Cortex of kidney (tissue), 1 donor: ENCODE measurements around the gene NPHP4.

ENCODE experiments used
- DNase-seq: peaks from one replicate; lab custom pipeline; 2025; lab: John Stamatoyannopoulos, UW

The NPHP4 gene

GRCh38 chr1:5989731-5990271, 2.4 kb downstream of the NPHP4 start:
- no peak for DNase-seq

GRCh38 chr1:5989286-5989605, 3.0 kb downstream of the NPHP4 start:
- no peak for DNase-seq

- no peak for DNase-seq
These were observed 3.5 kb downstream of the NPHP4 start for GRCh38 chr1:5988596-5989285.

DNA sequence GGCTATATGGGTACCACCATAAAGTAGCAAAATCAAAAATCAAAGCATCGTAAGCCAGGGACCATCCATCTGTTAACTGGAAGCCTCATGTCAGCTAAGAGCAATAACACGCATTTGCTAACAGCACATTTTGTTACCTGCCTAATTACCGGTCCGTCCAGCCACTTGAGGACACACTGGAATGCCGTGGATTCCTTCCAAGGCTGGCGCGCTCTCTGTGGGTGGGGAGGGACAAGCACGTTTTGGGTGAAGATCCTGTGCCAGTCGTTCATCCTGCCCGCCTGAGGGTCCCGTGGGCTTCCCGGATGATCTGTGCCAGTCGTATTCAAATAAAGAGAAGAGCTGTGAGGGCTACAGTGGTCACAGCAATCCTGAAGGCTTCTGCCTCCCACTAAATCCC, 6.2 kb downstream of the NPHP4 start:
- no peak for DNase-seq

DNA sequence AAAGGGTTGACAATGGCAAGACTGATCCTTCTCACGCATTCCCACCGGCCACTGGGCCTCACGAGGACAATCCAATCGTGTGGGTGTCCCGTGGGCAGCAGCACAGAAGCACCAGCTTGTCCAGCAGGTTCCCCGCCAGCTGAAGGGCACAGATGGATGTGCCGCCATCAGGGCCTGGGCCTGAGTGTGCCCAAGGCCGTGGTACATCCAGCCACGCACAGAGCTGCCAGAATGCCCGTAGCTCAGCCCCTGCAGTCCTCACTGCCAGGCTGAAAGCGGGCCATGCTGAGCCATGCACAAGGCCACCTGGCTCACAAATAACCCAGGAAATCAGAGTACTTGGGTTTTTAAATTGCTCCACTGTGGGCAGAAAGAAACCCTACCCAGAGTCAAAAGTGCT, 7.0 kb downstream of the NPHP4 start:
- DNase-seq: no peak

GRCh38 chr1:5983361-5984103, 8.7 kb downstream of the NPHP4 start:
- DNase-seq: no peak

GRCh38 chr1:5982868-5983267, 9.4 kb downstream of the NPHP4 start:
- DNase-seq: no peak

DNA sequence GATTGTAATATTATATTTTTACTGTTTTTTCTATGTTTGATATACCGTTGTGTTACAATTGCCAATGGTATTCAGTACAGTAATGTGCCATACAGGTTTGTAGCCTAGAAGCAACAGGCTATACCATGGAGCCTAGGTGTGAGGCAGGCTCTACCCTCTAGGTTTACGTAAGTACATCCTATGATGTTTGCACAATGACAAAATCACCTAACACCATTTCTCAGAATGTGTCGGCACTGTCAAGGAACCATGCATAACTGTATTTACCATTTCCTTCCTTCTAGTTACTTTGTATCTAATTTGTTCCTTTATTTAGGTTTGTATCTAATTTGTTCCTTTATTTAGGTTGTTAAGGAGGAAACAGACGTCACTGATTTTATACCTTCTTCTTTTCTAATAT, 9.9 kb downstream of the NPHP4 start:
- DNase-seq: no peak

- DNase-seq: no peak
These were observed 11.2 kb downstream of the NPHP4 start for GRCh38 chr1:5981009-5981380.

DNA sequence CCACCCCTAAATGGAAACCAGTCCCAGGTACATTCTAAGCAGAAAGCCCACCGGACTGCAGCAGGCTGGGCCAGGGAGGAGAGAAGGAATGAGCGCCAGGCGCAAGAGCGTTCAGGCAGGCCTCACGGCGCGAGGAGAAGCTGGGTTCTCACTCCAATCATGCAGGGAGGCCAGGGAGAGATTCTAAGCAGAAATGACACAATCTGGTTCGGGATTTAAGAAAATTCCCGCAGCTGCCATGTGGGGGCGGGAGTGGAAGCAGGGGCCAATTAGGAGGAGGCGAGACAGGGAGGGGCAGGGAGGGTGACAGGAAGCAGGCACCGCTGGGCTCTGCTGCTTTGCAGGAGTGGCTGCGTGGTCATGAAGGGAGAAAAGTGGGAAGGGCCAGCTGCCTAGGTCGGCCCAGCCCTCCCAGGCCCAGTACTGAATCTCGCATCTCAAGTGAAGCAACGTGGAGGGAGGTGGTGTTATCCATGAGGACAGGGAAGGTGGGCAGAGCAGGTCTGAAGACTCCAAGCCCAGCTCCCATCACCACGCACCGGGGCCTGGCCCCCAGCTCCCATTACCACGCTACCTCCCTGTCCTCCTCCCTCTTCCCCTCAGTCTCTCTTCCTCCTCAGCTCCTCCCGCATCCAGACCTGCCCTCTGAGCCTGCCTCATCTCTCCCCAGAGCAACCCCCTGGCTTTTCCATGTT, 11.8 kb downstream of the NPHP4 start:
- DNase-seq: no peak

DNA sequence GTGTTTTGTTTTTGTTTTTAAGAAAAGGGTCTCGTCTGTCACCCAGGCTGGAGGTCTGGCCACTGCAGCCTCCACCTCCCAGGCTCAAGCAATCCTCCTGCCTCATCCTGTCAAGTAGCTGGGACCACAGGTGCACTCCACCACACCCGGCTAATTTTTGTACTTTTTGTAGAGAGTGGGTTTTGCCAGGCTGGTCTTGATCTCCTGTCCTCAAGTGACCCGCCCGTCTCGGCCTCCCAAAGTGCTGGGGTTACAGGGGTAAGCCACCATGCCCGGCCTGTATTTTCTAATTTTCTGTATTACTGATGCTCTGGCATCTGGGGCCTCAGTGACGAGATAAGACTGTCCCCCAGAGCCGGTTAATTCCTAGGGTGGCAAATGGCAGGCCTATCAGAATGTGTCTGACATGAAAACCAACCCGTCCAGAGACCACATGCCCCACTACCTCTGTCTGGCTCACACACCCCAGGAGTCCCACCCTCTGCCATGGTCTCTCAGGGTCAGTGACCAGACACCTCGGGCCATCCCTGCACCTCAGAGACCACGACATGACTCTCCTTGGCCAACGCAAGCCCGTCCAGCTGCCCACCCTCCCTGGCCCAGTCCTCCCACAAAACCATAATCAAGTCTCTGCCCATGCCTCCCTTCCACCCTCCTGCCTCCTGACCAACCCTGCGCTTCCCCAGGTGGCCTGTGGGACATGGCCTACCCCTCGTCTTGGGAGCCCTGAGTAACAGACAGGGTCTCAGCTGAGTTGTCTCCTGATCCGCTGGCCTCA, 12.5 kb downstream of the NPHP4 start:
- no peak for DNase-seq

DNA sequence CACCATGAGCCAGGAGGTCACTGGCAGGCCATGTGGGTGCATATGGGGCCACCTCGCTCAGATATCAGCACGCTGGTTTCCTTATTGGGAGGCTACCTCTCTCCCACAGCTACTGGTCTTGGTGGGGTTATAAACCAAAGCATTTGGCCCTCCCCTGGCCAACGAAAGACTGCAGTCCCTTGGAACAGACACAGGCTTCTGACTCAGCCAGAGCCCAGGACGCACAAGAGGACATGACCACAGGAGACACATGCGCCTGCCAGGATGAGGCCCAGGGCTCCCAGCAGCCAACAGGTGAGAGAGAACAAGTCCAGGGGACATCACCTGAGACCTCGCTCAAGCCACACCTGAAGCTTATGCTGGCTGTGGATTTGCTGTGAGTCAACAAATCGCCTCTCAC, 13.8 kb downstream of the NPHP4 start:
- DNase-seq: no peak

GRCh38 chr1:5977494-5978444, 14.5 kb downstream of the NPHP4 start:
- DNase-seq: no peak

DNA sequence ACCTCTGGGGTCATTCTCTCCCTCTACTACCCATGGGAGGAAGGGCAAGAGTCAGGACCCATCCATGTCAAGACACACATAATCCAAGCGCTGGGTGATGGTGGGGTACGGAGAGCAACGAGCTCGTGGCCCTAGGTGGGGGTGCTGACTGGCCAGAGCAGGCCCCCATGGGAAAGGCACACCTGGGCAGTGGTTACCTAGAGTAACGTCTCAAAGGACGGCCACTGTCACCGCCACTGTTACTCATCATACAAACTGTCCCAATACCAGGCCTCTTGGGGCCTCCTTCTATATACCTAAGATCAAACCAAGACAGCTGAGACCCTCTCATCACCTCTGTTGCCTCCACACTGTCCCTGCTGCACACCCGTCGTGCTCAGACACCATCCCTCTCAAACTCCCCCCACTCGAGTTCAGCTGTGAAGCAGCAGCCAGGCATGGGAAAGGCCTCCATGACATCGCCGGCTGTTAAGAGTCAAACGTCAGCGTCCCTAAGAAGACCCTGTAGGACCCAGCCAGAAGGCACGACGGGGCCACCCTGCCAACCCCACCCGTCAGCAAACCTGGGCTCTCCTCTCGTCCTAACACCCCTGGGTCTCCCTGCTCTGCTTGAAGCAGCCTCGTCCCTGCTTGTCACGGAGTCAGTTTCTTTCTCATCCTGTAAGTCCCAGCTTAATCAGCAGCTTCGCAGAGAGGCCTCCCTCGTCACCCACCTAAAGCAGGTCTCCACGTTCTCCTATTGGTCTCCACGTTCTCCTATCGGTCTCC, 15.3 kb downstream of the NPHP4 start:
- DNase-seq: no peak

GRCh38 chr1:5976231-5976630, 16.0 kb downstream of the NPHP4 start:
- no peak for DNase-seq

GRCh38 chr1:5975133-5975880, 16.9 kb downstream of the NPHP4 start:
- DNase-seq: no peak

GRCh38 chr1:5974631-5975030, 17.6 kb downstream of the NPHP4 start:
- DNase-seq: no peak

- DNase-seq: no peak
These were observed 18.5 kb downstream of the NPHP4 start for GRCh38 chr1:5973771-5974170.

DNA sequence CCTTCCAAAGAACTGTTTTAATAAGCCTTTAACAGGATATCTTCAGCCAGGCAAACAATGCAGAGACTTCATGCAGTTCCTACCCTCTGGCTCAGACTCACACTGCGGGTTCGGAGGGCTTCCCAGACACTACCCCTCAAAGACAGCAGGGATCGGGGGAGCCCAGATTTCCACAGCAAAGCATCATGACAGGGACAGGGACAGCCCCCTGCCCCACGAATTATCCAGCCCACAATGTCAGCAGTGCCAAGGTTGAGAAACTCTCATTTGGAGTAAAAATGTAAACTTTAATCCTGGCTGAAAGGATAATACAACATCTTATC, 20.1 kb downstream of the NPHP4 start:
- no peak for DNase-seq
